Muscle of leg (tissue), 11 donors: ENCODE results near the gene CRB2. TPM values are rescaled to one million over a fixed set of nuclear protein-coding genes. Genes with fewer than 3 reads are reported as not detected.

Experiments
- DNase-seq: peaks from one replicate; pipeline ENCODE4 v3.0.0; 2013
- H3K27ac ChIP-seq: one replicate; pipeline ENCODE4 v1.5.1; 2013; ENCODE audit warnings: mild to moderate bottlenecking, low read length, control low read depth
- H3K27me3 ChIP-seq: one replicate; pipeline ENCODE4 v1.6.1; 2013; ENCODE audit warnings: low read length; ENCODE audit not compliant: control insufficient read depth, insufficient read depth
- H3K36me3 ChIP-seq: one replicate; pipeline ENCODE4 v1.6.1; 2013; ENCODE audit warnings: low read length; ENCODE audit not compliant: control insufficient read depth, insufficient read depth
- H3K4me1 ChIP-seq: one replicate; pipeline ENCODE4 v1.6.1; 2013; ENCODE audit warnings: low read length; ENCODE audit not compliant: control insufficient read depth, insufficient read depth
- H3K4me3 ChIP-seq: one replicate; pipeline ENCODE4 v1.5.1; 2013; ENCODE audit warnings: low read length, control low read depth
- H3K9me3 ChIP-seq: replicated peaks from 2 replicates; pipeline ENCODE4 v1.6.1; 2013; ENCODE audit warnings: low read depth, low read length; ENCODE audit not compliant: control insufficient read depth
- WGBS: methylation state at CpG from one replicate; pipeline ENCODE4 v1.1.5; 2013; ENCODE audit warnings: missing lambda C conversion rate; ENCODE audit not compliant: insufficient coverage; 5-methylcytosine and 5-hydroxymethylcytosine counted together
- polyA plus RNA-seq, 8 donors: library from polyadenylated mRNA; unstranded; fragments of 120-200 nt; gene quantifications; one replicate each; pipeline versions ENCODE4 v1.2.1 to v1.2.3, GENCODE V29; 2013; ENCODE audit warnings: inconsistent platforms in 1 of 8, low replicate concordance in 1 of 8; ENCODE audit not compliant: insufficient read length in 8 of 8, insufficient read depth in 1 of 8
- total RNA-seq: library from RNA; stranded (reverse); fragments of 120-200 nt; gene quantifications from one replicate; pipeline ENCODE4 v1.2.4, GENCODE V29; 2013

Gene CRB2
- total and polyA plus RNA-seq, 9 donors: 0.04 to 0.22 (median 0.15) TPM

DNA sequence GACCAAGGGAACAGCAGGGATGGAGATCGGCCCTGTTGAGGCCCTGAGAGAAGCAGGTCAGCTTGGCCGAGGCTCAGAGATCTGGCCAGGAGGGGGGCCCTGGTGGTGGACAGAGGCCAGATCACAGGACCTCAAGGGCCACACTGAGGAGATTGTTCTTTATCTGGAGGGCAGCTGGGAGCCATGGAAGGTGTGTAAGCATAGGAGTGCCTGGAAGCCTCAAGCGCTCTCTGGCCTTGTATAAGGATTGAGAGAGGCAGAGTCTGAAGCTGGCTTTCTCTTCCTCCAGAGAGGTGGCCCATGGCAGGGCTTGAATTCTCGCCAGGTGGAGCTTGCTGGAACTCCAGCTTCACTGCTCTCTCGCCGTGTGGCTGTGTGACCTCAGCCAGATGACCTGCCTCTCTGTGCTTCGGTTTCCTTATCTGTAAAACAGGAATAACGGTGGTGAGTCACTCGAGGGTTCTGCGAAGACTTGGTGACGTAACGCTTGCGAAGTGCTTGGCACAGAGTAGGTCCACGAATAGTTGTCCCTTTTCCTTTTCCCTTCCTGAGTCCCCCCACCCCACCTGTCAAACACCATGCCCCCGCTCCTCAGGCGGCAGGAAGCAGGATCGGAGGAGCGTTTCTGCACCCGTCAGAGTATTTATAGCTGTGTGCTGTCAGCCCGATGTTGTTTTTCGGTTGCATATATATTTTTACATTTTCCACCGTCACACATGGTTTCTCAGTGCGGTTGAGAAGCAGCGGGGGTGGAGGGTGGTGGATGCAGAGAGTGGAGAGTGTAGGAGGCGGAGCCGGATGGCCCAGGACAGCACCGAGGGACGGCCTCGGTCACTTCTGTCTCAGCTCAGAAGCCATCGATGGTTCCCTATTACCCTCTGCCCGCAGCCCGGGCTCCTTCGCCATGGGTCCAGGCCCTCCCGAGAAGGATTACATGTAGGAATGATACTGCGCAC, 17.0 kb upstream of the CRB2 start:
- Histone ChIP-seq H3K4me3 (no peak overlapping the region), H3K9me3 (no peaks in the 10 kb centered on the region), H3K27me3 (peaks cover 6% of the 10 kb centered on the region), H3K36me3 (no peaks in the 10 kb centered on the region), H3K4me1 (peaks cover 36% of the 10 kb centered on the region), H3K27ac (peak overlapping the region; percentile 42)
- WGBS: 60% methylated on average over 24 of the region's 35 CpGs
- peak; percentile 59 for DNase-seq

DNA sequence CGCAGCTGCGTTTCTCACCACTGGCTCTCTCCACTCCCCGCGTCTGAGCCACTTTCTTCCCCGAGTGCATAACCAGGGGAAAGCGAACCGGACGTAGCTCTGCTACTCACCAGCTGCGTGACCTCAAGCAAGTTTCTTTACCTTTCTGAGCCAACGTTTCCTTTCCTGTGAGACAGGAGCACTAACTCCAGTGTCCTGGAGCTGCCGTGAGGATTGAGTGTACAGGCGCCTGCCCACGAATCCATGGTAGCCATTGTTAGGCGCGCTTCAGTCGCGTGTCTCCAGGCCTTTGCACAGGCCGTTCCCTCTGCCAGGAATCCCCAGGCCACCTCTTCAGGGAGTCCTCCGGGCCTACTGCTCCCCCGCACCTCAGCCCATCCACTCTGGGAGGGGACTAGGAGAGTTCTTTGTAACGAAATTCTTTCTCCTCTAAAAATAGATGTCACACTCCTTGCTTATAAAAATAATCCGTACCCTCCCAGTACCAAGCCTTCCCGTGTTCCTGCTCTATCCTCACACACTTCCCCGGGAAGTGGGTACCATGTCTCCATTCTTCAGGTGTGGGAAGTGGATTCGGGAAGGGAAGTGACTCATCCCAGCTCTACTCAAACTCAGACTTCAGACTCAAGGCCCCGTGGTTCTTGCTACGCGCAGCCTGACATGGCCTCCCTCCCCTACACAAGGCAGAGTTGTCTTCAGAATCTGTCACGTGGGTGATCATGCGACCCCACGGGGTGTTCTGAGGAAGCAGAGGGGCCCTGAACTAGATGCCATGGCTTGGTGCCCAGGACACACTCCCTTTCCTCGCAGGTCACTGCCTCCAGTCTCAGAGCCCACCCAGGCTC, 16.1 kb upstream of the CRB2 start:
- Histone ChIP-seq H3K4me1 (peaks cover 37% of the 10 kb centered on the region), H3K27me3 (peaks cover 6% of the 10 kb centered on the region), H3K36me3 (no peaks in the 10 kb centered on the region), H3K9me3 (no peaks in the 10 kb centered on the region), H3K4me3 (no peak overlapping the region), H3K27ac (peak overlapping the region; percentile 42)
- 49% methylated on average over 22 of the region's 32 CpGs for WGBS
- DNase-seq: peak; percentile 27

DNA sequence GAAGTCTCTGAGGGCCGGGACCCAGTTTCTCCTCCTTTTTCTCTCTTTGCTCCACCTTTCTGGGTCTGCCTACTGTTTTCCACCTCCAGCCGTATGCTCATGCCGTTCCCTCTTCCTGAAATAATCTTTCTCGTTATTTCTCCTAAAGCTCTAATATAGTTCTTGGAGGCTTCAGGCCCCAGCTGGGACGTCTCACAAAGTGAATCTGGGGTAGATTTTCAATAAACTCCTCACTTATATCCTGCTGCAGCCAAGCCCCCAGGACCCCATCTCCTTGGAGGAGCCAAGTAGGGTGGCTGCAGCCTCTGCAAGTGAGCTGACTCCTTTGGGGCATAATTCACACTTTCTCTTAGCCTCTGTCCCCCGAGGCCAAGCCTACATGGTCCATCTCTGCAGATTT, 14.2 kb upstream of the CRB2 start:
- peaks cover 40% of the 10 kb centered on the region for H3K4me1 ChIP-seq
- no peak overlapping the region for H3K4me3 ChIP-seq
- H3K36me3 ChIP-seq: no peaks in the 10 kb centered on the region
- no peak for DNase-seq
- no peak overlapping the region for H3K27ac ChIP-seq
- WGBS: 60% methylated on average over 5 of the region's 6 CpGs
- H3K27me3 ChIP-seq: peaks cover 6% of the 10 kb centered on the region
- H3K9me3 ChIP-seq: no peaks in the 10 kb centered on the region

DNA sequence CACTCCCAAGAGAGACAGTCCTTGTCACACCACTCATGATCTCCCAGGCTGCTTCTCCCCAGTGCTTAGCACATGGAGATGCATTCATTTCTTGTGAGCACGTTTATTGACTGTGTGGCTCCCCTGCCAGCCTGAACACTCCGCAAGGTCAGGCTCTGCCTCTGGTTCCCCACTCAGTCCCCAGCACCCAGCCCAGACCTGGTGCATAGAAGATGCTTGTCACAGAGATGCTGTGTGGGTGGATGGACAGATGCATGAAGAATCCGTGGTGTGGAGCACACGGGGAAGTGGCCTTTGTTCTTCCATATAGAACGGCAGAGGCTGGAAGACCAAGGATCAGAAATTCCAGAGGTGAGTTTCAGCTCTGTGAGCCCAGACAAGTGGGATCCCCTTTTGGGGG, 13.8 kb upstream of the CRB2 start:
- H3K4me3 ChIP-seq: no peak overlapping the region
- H3K36me3 ChIP-seq: no peaks in the 10 kb centered on the region
- H3K27ac ChIP-seq: no peak overlapping the region
- H3K9me3 ChIP-seq: no peaks in the 10 kb centered on the region
- no peak for DNase-seq
- H3K27me3 ChIP-seq: peaks cover 6% of the 10 kb centered on the region
- WGBS: 85% methylated on average over 3 of the region's 5 CpGs
- peaks cover 40% of the 10 kb centered on the region for H3K4me1 ChIP-seq

DNA sequence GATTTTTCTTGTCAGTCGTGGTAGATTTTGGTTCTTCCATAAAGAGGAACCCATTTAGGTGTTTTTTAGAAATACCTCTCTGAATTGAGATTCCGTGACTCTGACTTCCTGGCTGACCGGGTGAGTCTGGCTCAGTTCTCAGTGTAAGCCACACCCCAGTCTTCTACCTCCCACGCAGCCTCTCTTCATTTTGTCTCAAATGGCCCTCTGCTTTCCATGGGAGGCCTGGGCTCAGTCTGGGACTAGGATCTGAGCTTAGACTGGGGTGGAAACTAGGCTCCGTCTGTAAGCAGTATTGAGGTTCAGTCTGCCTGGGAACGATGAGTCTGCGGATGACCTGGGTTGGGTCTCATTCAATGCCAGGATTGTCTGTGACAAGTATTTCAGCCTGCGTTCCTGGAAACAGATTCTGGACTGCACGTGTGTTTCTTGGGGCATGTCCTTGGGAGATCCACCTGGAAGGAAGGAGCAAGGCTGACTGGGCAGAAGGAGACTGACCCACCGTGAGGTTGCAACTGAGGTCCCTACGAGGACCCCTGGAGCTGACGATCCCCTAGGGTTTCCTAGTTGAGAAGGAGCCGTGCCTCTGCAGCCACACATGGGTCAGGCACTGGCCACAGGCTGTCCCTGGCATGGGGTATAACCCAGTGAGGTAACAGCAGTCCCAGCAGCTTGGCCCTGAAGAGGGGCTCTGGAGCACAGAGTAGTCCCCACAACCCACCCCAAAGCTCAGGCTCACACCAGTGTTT, 12.4 kb upstream of the CRB2 start:
- 36% methylated on average over 12 of the region's 13 CpGs for WGBS
- H3K4me1 ChIP-seq: peaks cover 46% of the 10 kb centered on the region
- peak; percentile 57 for DNase-seq
- peaks cover 6% of the 10 kb centered on the region for H3K27me3 ChIP-seq
- H3K36me3 ChIP-seq: no peaks in the 10 kb centered on the region
- peak overlapping the region; percentile 17 for H3K27ac ChIP-seq
- no peaks in the 10 kb centered on the region for H3K9me3 ChIP-seq
- H3K4me3 ChIP-seq: no peak overlapping the region

DNA sequence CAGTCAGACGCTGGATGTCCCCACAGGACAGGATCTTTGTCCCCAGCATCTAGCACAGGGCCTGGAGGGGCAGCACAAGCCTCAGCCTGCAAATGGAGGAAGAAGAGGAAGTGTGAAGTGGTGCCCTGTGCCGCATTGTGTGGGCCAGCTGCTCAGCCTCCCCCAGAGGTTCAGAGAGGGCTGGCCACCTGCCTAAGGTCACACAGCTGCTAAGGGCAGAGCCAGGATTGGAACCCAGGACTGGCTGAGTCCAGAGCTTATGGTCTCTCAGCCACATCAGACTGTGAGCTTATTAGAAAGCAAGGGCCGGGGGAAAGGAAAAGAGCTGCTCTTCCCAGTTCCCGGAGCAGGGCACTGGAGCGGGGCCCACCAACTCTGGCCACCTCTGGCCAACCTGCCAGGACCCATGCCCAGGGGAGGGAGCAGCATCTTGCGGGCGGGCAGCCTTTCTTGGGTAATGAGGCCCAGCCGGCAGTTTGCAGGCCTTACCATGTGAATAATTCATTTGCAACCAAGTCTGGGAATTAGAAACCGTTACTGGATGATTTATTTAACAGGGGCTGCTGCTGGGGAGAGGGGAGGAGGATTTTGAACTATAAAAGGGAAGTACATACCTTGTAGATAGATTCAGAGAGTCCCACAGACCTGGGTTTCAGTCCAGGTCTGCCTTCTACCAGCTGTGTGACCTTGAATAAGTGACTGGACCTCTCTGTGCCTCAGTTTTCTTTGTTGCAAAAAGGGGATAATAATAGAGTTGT, 11.6 kb upstream of the CRB2 start:
- no peak for DNase-seq
- WGBS: 73% methylated on average over 9 of the region's 9 CpGs
- Histone ChIP-seq H3K9me3 (no peaks in the 10 kb centered on the region), H3K4me1 (peaks cover 40% of the 10 kb centered on the region), H3K27ac (peak overlapping the region; percentile 17), H3K27me3 (peaks cover 8% of the 10 kb centered on the region), H3K36me3 (no peaks in the 10 kb centered on the region), H3K4me3 (no peak overlapping the region)

DNA sequence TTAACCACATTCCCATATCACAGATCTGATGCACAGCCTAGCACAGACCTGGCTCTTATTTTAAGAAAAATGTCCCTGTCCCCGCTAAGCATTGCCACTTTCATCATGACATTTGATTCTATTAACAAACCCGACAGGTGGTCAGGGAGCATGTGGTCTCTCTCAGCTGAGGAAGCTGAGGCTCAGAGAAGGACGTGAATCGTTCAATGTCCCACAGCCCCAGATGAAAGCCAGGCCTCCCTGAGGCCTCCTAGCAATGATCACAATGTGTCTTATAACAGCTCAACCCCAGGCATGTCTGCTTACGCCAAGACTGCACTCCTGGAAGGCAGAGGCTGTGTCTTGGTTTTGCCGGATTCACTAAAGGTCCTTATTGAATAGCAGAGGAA, 10.4 kb upstream of the CRB2 start:
- Histone ChIP-seq H3K9me3 (no peaks in the 10 kb centered on the region), H3K27me3 (peaks cover 15% of the 10 kb centered on the region), H3K4me3 (no peak overlapping the region), H3K36me3 (no peaks in the 10 kb centered on the region), H3K27ac (peak overlapping the region; percentile 76), H3K4me1 (peaks cover 30% of the 10 kb centered on the region)
- WGBS: 32% methylated on average over 6 of the region's 6 CpGs
- DNase-seq: peak; percentile 69

DNA sequence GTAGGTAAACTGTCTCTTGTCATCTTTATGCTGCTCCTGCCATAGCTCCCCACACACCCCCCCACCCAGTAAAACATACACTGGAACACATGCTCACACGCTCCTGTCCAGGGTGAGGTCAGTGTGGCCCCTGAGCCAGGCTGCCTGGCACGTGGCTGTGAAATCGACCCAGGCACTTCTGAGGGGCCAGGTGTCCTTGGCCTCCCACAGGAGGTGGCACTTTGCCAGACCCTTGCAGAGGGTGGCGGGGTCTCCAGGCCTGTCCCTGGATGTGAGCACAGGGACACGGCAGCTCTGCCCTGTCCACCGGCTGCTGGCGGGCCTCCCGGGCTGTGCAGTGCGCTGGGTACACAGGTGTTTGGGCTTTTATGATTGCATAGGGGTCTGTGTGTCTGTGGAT, 10.0 kb upstream of the CRB2 start:
- DNase-seq: peak; percentile 57
- no peak overlapping the region for H3K4me3 ChIP-seq
- peaks cover 29% of the 10 kb centered on the region for H3K4me1 ChIP-seq
- no peaks in the 10 kb centered on the region for H3K36me3 ChIP-seq
- H3K27ac ChIP-seq: peak overlapping the region; percentile 76
- H3K27me3 ChIP-seq: peaks cover 16% of the 10 kb centered on the region
- 37% methylated on average over 9 of the region's 9 CpGs for WGBS
- no peaks in the 10 kb centered on the region for H3K9me3 ChIP-seq

DNA sequence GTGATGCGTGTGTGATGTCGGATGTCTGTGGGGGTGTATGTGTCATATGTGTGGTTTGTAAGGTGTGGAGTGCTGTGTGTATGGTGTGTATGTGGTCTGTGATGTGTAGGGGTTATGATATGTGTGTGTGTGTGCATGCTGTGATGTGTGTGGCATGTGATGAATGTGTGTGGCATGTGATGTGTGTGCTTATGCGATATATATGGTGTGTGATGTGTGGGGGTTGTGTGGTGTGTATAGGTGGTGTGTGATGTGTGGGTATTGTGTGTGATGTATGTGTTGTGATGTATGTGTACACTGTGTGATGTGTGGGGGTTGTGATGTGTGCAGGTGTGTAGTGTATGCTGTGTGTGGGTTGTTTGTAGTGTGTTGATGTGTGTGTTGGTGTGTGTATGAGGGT, 9.2 kb upstream of the CRB2 start:
- H3K4me3 ChIP-seq: no peak overlapping the region
- H3K27me3 ChIP-seq: peaks cover 16% of the 10 kb centered on the region
- H3K36me3 ChIP-seq: no peaks in the 10 kb centered on the region
- 92% methylated on average over 3 of the region's 3 CpGs for WGBS
- no peak overlapping the region for H3K27ac ChIP-seq
- peaks cover 29% of the 10 kb centered on the region for H3K4me1 ChIP-seq
- no peak for DNase-seq
- H3K9me3 ChIP-seq: no peaks in the 10 kb centered on the region
